KOPT-K1 (cell line): ENCODE data around the gene TMEM19.
"Not testable (repeated sequence)": the region's sequence is repeated elsewhere in the genome, so short reads cannot be mapped to it uniquely, and the experiment has no call there.

Experiments used
- H3K27ac ChIP-seq: fragments of 200-600 bp; sonication (generic); 2 replicates; pipeline ENCODE4 v1.5.1; 2016; ENCODE audit warnings: antibody characterized with exemption, mild to moderate bottlenecking, low read depth, low read length; ENCODE audit not compliant: poor library complexity, severe bottlenecking
- H3K36me3 ChIP-seq: fragments of 200-600 bp; sonication (generic); 2 replicates; pipeline ENCODE4 v1.5.1; 2017; ENCODE audit warnings: antibody characterized with exemption, mild to moderate bottlenecking, low read length, moderate library complexity; ENCODE audit not compliant: insufficient read depth
- H3K9me3 ChIP-seq: fragments of 200-600 bp; sonication (generic); 2 replicates; pipeline ENCODE4 v1.5.1; 2017; ENCODE audit warnings: antibody characterized with exemption, low read length, mild to moderate bottlenecking; ENCODE audit not compliant: insufficient read depth, poor library complexity, severe bottlenecking

The TMEM19 gene

DNA sequence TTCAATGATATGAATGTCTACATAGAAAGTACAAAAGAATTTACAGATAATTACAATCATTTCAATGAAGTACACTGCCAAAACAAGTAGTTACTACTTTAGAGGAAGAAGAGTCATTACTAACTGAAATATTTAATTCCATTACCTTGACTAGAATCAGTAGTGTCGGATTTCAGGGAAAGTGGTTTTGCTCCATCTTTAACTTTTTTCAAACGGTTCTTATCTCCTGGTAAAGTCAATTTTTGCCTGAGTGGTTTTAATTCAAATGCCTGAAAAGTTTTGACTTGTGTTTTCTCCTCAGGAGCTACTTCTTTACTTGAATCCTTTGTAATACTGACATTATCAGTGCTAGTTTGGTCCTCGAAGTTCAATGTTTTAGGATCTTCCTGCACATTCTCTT lies 29.1 kb upstream of the TMEM19 start:
- peaks cover 86% of the 10 kb centered on the region for H3K36me3 ChIP-seq
- H3K9me3 ChIP-seq, result peaks cover 18% of the 10 kb centered on the region
- no peak overlapping the region for H3K27ac ChIP-seq

- Histone ChIP-seq H3K27ac (peak overlapping the region; percentile 78), H3K9me3 (no peaks in the 10 kb centered on the region), H3K36me3 (peaks cover 35% of the 10 kb centered on the region)
These were observed 23.8 kb upstream of the TMEM19 start for GRCh38 chr12:71661977-71662530.

GRCh38 chr12:71662849-71663560 lies 22.9 kb upstream of the TMEM19 start:
- Histone ChIP-seq H3K27ac (peak overlapping the region; percentile 78), H3K36me3 (peaks cover 26% of the 10 kb centered on the region), H3K9me3 (no peaks in the 10 kb centered on the region)

GRCh38 chr12:71663561-71664410 lies 22.1 kb upstream of the TMEM19 start, which contains the start of the genes THAP2 and ZFC3H1:
Gene THAP2, plus strand, starts transcription at chr12:71664301. Its CDS starts 209 bp downstream, at chr12:71664510.
Gene ZFC3H1, minus strand, starts transcription at chr12:71663848. Its CDS starts 238 bp downstream, at chr12:71663610.
- Histone ChIP-seq H3K9me3 (no peaks in the 10 kb centered on the region), H3K36me3 (peaks cover 18% of the 10 kb centered on the region), H3K27ac (peak within 1 kb of the TSS; percentile 78)

DNA sequence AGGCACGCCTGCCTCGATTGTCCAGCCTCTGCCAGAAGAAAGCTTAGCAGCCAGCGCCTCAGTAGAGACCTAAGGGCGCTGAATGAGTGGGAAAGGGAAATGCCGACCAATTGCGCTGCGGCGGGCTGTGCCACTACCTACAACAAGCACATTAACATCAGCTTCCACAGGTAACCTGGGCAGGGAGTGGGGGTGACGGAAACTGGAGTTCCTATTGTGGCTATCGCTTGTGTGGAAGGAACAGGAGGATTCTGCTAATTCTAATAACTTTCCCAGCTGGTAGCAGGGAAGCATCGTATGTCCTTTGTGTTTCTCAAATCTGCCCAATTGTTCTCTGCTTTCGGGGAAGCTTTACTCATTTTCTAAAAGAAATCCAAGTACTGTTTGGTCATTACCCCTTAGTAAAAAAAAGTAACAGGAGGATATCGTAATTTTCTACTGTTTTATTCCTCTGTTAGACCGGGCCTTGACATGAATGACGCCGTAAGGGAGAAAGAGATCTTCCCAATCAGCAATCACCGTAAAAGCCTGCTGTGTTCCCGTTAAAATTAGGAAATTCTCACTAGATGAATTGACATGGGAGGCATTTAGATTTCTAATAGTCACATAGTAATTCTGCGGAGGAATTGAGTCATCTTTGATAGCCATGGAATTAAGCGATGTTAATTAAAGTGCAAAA lies 21.3 kb upstream of the TMEM19 start:
- Histone ChIP-seq H3K9me3 (no peaks in the 10 kb centered on the region), H3K27ac (peak overlapping the region; percentile 78), H3K36me3 (peaks cover 11% of the 10 kb centered on the region)

DNA sequence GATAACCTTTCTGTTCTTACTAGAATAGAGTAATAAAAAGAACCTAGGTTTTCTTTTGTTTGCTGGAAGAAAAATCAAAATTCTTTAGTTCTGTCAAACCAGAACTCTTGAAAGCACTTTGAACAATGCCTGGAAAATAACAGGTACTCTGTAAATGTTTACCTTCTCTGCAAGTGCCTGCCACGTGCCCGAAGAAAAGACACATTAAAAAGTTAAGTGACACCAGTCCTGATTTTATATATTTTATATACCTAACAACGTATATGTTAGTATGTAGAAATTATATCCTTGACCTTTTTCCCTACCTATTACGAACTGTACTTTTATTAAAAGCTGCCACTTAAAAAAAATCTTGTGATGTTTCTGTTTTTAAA lies 20.8 kb upstream of the TMEM19 start:
- Histone ChIP-seq H3K36me3 (peaks cover 6% of the 10 kb centered on the region), H3K9me3 (no peaks in the 10 kb centered on the region), H3K27ac (peak overlapping the region; percentile 78)

DNA sequence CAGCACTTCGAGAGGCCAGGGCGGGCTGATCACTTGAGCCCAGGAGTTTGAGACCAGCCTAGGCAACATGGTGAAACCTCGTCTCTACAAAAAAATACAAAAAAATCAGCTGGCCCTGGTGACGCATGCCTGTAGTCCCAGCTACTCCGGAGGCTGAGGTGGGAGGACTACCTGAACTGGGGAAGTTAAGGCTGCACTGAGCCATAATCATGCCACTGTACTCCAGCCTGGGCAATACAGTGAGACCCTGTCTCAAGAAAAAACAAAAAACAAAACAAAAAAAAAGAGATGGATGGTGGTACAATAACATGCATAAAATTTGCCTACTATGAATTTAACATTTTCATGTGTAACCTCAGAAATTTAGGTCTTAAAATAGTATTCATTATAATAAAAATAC lies 19.6 kb upstream of the TMEM19 start:
- no peak overlapping the region for H3K27ac ChIP-seq
- no peaks in the 10 kb centered on the region for H3K9me3 ChIP-seq
- no peaks in the 10 kb centered on the region for H3K36me3 ChIP-seq

- Histone ChIP-seq H3K9me3 (no peaks in the 10 kb centered on the region), H3K36me3 (no peaks in the 10 kb centered on the region), H3K27ac (no peak overlapping the region)
These were observed 14.6 kb upstream of the TMEM19 start for GRCh38 chr12:71671311-71671710.

DNA sequence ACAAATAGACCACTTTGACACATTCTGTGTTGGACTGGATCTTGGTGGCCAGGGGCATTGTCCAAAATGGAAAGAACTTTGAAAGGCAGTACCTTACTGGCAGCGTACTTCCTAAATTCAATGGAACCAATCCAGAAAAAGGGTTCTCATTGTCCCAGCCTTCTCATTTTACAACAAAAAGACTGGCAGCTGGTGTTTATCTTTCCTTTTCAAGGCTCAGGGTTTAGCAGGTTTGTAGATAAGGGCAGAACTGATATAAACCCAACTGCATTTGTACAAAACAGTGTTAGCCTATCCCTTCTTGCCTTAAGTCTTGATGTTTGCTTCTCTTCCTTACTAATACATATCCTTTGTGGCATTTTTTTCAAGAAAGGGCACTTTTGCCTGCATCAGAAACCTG lies 14.1 kb upstream of the TMEM19 start:
- Histone ChIP-seq H3K27ac (no peak overlapping the region), H3K36me3 (no peaks in the 10 kb centered on the region), H3K9me3 (no peaks in the 10 kb centered on the region)

DNA sequence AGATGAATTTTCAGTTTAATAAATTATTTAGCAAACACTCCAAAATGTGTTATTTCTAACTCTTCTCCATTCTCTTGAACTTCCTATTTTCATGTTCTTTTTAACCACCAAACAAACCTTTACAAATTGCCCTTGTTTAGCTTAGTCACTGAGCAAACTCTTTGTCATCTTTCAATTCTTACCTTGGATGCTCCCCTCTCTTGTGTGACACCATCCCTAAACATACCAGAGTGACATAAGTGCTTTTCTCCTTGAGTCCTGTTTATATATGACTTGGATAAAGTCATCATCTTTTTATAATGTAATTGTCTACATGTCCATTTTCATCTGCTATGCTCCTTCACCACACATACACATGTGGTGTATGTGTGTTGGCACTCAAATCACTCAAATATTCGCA lies 3.4 kb upstream of the TMEM19 start:
- H3K27ac ChIP-seq, result no peak overlapping the region
- H3K9me3 ChIP-seq, result no peaks in the 10 kb centered on the region
- no peaks in the 10 kb centered on the region for H3K36me3 ChIP-seq

- Histone ChIP-seq H3K9me3 (no peaks in the 10 kb centered on the region), H3K27ac (no peak overlapping the region), H3K36me3 (no peaks in the 10 kb centered on the region)
These were observed 2.2 kb upstream of the TMEM19 start for GRCh38 chr12:71683633-71684032.

- Histone ChIP-seq H3K27ac (no peak overlapping the region), H3K36me3 (no peaks in the 10 kb centered on the region), H3K9me3 (no peaks in the 10 kb centered on the region)
These were observed 1.8 kb upstream of the TMEM19 start for GRCh38 chr12:71684081-71684480.

- peak overlapping the region; percentile 87 for H3K27ac ChIP-seq
- no peaks in the 10 kb centered on the region for H3K9me3 ChIP-seq
- peaks cover 10% of the 10 kb centered on the region for H3K36me3 ChIP-seq
These were observed 473 bp upstream of the TMEM19 start for GRCh38 chr12:71685312-71685906.

GRCh38 chr12:71686658-71687025 lies 760 bp downstream of the TMEM19 start:
- Histone ChIP-seq H3K9me3 (no peaks in the 10 kb centered on the region), H3K27ac (peak overlapping the region; percentile 87), H3K36me3 (peaks cover 20% of the 10 kb centered on the region)

DNA sequence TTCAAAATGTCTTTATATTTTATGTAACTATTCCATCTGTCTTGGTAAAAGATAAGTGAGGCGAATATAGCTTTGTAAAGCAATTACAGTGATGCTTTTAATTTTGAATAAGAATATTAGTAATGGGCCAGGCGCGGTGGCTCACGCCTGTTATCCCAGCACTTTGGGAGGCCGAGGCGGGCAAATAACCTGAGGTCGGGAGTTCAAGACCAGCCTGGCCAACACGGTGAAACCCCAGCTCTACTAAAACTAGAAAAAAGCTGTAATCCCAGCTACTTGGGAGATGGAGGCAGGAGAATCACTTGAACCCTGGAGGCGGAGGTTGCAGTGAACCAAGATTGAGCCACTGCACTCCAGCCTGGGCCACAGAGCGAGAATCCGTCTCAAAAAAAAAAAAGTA lies 1.3 kb downstream of the TMEM19 start:
- peaks cover 24% of the 10 kb centered on the region for H3K36me3 ChIP-seq
- not testable (repeated sequence) for H3K27ac ChIP-seq, H3K9me3 ChIP-seq
